Measurements from ENCODE around the gene DHRS12.
A peak's percentile ranks its signal among the peaks of the same experiment; 100 is the strongest.

Gene DHRS12

DNA sequence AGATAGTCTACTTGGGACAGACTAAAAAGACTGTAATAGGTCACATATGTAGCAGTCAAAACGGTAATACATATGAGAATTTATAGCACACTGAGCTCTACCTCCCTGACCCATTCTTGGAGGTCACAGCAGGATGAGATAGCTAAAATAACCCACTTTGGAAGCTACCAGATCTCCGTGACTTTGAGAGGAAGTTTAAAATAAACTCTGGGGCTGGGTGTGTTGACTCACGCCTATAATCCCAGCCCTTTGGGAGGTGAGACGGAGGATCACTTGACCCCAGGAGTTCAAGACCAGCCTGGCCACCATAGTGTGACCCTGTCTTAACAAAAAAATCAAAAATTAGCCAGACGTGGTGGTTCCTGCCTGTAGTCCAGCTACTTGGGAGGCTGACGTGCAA is 45.3 kb downstream of the DHRS12 start:
- DNase-seq (ENCODE audit: low read depth) = no peak

DNA sequence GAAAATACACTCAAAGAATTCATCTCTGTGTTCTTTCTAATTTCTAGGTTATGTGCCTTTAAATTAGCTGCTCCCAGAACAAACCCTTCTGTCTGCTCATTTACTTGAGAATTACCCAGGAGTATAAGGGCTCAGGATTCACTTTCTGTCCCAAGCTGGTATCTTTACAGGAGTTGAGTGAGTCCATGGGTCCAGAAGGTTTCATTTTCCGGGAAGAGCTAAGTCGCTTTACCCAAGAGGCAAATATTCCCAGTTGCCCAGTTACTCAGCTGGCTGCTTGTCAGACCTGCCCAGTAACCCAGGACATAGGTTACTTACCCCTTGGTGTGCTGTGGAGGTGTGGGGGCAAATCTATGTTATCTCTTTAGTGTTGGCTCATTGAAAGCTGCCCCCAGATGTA is 47.3 kb downstream of the DHRS12 start:
- no peak for DNase-seq (ENCODE audit: low read depth)

- DNase-seq (ENCODE audit: low read depth) = no peak
Measured at GRCh38 chr13:51747438-51748434, 56.2 kb downstream of the DHRS12 start.

DNA sequence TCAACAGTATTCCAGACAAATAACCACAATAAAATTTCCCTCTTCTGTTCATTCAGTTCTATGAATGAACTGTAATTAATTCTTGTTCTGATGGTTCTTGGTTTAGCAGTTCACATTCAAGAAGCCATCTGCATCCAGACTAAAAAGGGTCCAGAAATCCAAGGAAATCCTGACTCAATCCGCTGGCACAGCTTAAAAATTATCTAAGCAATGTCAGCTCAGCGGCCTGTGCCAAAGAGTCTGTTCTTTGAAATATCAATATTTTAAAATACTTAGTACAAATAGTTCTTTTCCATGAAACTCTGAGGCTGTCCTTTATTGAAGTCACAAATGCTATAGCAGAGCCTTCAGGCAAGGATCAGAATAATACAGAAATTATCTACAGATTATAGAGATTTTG is 57.2 kb downstream of the DHRS12 start:
- no peak for DNase-seq (ENCODE audit: low read depth)

DNA sequence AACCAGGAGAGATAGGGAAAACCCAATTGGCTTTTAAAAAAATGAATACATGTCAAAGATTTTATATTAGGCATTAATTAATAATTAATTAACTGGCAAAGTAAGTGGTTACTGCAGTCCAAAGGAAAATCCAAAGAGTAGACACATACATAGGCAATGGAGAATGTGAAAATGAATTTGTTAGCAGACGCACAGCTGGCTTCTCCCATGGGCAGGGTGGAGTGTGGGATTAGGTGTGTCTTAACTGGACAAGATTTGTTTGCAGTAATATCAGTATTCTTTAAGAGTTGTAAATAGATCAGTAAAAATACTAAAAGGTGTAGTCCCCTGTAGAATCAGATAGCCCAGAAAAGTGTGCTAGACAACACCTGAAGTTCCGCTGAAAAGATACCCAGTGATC is 58.7 kb downstream of the DHRS12 start:
- no peak for DNase-seq (ENCODE audit: low read depth)

DNA sequence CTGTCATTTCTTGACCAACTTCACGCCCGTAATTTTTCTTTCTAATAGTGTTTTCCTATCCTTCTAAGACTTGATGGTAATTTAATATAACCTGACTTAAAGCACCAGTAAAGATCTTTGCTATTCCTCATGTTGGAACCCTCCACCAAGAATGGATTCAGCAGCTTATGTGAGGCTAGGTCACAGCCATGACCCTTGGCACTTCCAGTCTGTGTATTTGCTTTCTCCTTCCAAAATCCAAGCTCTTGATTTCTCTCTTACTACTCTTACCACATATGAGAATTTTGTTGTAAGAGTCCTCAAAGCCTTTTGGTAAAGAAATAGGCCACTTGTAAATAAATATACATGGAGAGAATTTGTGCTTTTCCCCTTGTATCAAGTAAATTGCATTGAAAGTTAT is 61.4 kb downstream of the DHRS12 start:
- DNase-seq (ENCODE audit: low read depth) = no peak

DNA sequence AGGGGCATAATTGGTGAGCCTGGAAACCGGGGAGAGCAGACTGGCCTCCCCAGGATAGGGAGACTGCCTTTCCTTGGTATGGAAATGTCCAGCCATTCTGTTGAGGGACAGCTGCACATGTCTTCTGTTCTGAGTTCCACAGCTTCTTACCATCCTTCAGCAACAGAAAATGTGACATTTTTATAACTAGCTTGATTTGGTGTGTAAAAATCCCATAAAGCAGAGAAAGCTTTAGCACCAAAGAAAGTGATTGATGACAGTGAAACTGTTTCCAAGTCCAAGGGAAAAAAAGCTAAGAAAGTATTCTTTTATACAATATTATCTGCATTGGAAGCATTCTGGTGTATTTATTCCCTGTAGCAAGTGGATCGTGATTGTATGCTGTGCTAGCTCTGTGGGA is 61.9 kb downstream of the DHRS12 start:
- DNase-seq (ENCODE audit: low read depth) = no peak

DNA sequence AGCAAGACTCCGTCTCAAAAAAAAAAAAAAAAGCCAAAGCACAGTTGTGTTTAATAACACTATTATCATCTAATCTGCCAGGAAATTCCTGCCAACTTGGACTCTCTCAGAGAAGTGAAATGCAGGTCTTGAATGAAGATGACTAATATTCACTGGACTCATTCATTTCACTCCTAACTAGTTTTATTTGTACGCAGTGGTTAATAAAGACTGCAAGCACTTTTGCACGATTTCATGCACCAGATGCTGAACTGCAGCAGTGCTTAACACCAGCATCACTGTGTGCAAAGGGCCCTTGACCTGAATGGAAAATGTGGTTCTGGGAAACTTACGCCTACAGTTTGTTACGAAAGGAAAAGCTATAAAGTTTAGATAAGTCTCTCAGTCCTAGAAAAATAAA is 63.3 kb downstream of the DHRS12 start:
- DNase-seq (ENCODE audit: low read depth) = no peak

GRCh38 chr13:51739027-51739764 is 64.8 kb downstream of the DHRS12 start:
- no peak for DNase-seq (ENCODE audit: low read depth)

DNA sequence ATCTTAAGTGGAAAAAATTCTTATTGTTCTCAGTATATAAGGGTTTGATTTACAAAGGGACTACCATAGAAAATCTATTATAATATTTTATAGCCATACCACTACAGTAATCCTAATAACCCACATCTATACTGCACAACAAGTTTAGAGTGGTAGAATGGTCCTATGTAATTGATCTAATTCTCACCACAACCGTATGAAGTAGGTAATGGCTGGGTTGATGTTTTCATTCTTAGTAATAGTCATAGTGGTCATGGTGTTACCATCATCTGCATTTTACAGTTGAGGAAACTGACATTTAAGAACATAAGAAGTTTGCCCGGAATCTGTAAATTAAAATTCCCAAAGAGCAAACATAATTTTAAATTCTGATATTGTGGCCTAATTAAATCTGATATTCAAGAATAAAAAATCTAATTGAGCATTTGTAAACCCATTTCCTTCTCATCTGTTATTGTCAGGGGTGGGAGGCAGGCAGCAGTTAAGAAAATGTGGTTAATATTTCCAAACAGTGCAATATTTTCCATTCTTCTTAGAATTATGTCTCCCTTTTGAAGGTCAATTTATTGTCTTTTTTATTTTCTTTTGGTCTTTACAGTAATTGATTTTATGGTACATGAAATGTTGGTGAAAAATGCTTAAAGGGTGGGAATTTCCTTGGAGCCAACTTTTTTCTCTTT is 65.6 kb downstream of the DHRS12 start:
- DNase-seq (ENCODE audit: low read depth) = no peak

DNA sequence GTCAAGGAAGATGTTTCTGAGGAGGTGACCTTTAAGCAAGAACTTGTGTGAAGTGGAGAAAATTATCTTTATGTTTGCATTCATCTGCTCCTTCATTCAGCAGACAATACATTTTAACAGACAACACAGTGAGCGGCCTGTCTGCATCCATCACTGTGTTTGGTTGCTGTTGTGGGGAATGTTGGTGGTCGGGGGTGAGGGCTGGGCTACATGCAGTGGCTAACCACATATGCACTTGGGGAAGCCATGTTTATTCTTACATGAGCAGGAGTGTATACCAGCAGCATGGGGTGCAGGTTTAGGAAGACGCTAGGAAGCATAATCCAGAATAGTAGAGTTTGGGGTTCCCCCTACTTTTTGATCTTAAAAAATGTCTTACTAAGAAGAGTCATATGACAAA is 66.4 kb downstream of the DHRS12 start:
- no peak for DNase-seq (ENCODE audit: low read depth)

GRCh38 chr13:51734786-51735185 is 69.2 kb downstream of the DHRS12 start:
- no peak for DNase-seq (ENCODE audit: low read depth)

DNA sequence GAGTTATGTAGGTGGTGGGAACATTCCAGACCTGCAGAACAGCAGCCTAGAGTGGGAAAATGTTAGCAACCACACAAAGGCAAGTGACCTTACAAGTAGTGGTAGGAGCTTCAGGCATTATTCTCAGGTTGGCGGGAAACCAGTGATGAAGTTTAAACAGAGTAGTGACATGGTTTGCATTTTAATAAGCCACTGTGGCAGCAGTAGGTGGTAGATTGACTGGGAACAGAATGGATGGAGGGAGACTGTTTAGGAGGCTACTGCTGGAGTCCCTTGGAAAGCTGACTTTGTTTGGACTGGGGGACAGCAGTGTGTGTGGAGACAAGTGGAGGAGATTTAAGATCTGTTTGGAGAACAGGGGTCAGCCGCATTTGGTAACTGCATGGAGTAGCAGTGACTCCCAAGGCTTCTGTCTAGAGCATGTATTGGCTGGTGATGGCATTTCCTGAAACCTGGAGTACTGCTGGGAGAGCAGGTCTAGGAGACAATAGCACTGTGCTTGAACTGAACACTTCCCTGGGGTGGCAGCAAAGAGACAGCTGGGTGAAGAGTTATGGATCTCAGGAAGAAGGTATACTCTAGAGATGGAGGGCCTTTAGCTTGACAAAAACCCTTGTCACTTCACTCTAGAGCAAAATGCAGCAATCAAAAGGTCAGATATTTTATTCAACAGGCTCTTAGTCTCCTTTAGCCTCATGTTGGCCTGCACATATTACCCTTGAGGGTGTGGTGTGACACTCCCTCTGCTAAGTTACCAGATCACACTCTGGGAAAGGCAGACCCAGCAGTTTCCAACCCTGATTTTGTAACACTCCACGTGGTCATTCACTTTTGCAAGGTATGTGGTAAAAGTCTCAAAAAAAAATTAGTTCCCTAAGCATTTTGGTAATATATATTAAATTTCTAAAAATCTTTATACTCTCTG is 70.3 kb downstream of the DHRS12 start:
- no peak for DNase-seq (ENCODE audit: low read depth)

- no peak for DNase-seq (ENCODE audit: low read depth)
Measured at GRCh38 chr13:51731759-51732158, 72.2 kb downstream of the DHRS12 start.

DNA sequence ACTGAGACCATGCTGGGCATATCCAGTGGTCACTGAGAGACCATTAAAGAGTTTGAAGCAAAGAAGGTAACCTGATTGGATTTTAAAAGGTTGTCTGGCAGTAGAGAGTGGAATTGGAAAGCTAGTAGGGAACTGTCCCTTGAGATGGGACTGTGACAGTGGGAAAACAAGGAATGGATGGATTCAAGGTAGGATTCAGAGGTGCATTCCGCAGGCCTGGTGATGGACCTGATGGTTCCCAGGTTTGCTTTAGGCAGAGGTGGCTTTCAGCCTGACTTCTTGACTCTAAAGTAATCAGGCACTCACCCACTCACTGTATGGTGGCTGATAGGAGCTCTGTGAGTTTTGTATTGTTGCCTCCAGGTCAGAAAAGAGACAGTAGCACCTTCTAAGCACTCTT is 73.0 kb downstream of the DHRS12 start:
- no peak for DNase-seq (ENCODE audit: low read depth)

DNA sequence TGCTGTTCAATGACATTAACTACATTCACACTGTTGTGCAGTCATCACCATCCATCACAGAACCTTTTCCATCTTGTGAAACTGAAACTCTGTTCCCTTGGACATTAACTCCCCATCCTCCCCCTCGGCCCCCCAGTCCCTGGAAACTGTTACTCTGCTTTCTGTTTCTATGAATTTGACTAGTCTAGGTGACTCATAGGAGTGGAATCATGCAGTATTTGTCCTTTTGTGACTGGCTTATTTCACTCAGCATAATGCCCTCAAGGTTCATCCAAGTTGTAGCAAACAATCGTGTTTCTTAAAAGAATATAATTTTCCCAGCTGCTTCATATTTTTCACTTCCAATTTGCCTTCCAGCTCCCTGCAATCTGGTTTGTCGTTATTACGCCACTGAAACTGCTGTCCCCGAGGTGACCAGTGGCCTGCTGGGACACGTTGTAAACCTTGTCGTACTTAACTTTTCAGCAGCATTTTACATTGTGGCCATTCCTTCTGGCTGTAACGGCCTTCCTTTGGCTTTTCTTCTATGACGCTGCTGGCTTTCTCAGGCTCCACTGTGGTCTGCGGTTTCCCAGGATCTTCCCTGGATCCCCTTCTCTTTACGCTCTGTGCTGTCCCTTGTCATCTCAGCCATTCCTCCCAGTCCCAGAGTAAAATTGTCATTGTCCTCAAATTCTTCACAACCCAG is 74.0 kb downstream of the DHRS12 start:
- DNase-seq (ENCODE audit: low read depth) = peak; percentile 10

GRCh38 chr13:51728972-51729371 is 75.0 kb downstream of the DHRS12 start:
- DNase-seq (ENCODE audit: low read depth) = no peak

DNA sequence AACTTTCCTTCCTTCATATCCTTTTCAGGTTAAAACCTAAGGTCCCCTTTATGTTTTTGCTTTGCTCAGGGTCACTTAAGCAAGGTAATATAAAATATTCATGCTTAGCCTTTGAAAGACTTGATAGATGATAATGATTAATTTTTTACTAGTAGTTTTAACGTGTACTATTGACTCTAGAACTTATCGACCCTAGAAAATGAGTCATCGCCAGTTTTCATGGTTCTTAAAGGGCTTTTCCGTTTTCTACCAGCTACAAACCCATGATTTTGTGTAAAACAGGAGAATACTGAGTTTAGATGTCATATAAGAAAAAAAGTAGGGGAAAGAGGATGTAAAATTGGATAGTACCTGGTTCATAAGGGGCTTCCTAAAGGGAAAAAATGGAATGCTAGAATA is 75.7 kb downstream of the DHRS12 start:
- DNase-seq (ENCODE audit: low read depth) = no peak

DNA sequence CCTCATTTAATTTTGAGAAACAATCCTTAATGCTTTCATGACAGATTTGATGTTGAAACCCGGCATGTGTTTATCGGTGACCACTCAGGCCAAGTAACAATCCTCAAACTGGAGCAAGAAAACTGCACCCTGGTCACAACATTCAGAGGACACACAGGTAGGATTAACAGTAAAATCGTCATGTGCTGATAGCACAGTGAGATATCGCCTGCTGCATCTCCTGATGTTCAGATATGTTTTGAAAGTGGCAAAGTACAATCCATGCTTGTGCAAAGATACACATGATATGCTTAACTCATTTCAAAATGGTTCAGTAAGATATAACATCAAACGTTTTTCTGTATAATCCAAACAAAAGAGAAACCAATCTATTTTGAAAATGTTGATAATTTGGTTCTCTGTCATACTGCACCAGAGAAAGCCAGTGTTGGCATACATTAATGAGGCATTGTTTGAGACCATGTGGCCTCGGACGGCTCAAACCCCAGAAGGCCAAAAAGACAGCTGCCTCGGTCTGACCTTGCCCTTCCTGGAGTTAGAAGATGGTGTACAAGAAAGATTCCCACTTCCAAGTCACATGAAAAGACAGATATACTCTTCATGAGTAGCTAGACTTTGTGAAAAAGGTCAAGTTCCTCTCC is 76.2 kb downstream of the DHRS12 start:
- no peak for DNase-seq (ENCODE audit: low read depth)

GRCh38 chr13:51726446-51727193 is 77.3 kb downstream of the DHRS12 start:
- no peak for DNase-seq (ENCODE audit: low read depth)

All from stimulated activated CD8-positive, alpha-beta memory T cell treated with anti-CD3 and anti-CD28 coated beads, Interleukin-4, amount 100 ng/mL, for 24 hours (primary cell).